Measurements from ENCODE around the gene CCDC12.

CCDC12 gene

GRCh38 chr3:47007482-47008233, 31.1 kb upstream of the CCDC12 start:
- DNase-seq, result no peak

- DNase-seq, result no peak
Measured at GRCh38 chr3:47007001-47007400, 30.5 kb upstream of the CCDC12 start.

DNA sequence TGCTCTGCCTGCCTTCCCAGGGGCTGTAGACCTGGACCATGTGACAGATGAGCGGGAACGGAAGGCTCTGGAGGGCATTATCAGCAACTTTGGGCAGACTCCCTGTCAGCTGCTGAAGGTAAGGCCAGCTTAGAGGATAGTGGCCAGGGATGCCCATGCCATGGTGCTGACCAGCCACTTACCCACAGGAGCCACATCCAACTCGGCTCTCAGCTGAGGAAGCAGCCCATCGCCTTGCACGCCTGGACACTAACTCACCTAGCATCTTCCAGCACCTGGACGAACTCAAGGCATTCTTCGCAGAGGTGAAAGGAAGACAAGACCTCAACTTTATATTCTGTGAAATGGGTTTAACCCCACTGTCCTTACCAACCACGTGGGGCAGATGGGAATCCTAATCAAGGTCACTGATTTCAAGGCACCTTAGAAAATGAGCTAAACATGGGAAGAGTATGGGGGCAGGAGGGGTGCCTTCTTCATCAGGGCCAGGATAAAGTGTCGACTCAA, 29.7 kb upstream of the CCDC12 start:
- DNase-seq, result no peak

- DNase-seq, result no peak
Measured at GRCh38 chr3:47005212-47006144, 28.9 kb upstream of the CCDC12 start.

- no peak for DNase-seq
Measured at GRCh38 chr3:47004369-47005211, 28.0 kb upstream of the CCDC12 start.

GRCh38 chr3:47003461-47004368, 27.2 kb upstream of the CCDC12 start:
- DNase-seq, result no peak

GRCh38 chr3:47003056-47003410, 26.5 kb upstream of the CCDC12 start:
- DNase-seq, result no peak

DNA sequence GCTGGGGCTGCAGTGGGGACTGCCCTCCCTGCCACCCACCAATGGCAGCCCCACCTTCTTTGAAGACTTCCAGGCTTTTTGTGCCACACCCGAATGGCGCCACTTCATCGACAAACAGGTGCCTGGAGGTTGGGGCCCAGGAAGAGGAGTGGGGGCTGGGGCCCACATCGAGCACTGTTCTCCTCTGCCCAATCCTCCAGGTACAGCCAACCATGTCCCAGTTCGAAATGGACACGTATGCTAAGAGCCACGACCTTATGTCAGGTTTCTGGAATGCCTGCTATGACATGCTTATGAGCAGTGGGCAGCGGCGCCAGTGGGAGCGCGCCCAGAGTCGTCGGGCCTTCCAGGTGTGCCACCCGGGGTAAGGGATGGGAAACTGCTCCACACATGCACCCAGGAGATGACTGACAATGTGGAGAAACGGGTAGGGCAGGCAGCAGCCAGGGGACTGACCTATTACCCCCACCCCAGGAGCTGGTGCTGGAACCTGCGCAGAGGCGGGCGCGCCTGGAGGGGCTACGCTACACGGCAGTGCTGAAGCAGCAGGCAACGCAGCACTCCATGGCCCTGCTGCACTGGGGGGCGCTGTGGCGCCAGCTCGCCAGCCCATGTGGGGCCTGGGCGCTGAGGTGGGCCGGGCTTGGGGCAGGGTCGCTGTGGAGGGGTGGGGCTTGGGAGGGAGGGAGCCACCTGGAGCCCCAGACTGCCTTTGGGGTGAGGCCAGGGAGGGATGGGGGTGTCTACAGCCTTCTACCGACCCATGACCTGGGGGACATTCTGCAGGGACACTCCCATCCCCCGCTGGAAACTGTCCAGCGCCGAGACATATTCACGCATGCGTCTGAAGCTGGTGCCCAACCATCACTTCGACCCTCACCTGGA, 25.9 kb upstream of the CCDC12 start:
- no peak for DNase-seq

DNA sequence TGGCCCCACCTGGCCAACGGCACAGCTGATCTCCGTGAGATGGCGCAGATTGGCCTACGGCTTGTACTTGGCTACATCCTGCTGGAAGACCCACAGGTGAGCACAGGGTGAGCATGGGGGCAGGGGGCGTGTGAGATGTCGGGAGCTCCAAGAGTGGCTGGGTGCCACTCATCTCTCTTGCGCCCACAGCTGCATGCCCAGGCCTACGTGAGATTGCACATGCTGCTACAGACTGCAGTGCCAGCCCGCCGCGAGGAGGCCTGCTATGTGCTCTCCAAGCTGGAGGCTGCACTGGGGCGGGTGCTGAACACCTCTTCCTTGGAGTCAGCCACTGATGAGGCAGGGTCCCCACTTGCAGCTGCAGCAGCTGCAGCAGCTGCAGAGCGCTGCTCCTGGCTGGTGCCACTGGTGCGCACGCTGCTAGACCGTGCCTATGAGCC, 25.2 kb upstream of the CCDC12 start:
- DNase-seq, result no peak

- DNase-seq, result no peak
Measured at GRCh38 chr3:47000922-47001730, 24.6 kb upstream of the CCDC12 start.

DNA sequence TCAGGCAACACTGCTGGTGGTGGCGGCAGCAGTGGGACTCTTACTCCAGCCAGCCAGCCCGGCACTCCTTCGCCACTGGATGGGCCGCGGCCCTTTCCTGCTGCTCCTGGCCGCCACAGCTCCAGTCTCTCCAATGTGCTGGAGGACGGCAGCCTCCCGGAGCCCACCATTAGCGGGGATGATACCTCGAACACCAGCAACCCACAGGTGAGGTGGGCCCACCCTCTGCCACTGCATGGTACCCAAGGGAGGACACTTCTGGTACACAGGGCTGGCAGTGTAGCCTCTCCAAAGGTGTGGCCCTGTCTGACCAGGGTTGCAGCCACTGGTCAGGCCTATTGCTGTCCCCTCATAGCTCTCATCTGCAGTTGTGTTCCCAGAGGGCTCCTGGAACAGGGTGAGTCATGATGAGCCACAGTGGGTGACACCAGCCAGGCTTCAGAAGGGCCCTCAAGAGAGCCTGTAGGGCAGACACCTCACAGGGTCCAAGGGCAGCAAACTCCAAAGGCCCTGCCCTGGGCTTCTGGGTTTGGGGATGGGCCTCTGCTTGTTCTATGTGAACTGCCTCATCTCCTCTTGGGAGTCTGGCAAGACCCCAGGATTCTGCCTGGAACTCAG, 23.8 kb upstream of the CCDC12 start:
- no peak for DNase-seq

DNA sequence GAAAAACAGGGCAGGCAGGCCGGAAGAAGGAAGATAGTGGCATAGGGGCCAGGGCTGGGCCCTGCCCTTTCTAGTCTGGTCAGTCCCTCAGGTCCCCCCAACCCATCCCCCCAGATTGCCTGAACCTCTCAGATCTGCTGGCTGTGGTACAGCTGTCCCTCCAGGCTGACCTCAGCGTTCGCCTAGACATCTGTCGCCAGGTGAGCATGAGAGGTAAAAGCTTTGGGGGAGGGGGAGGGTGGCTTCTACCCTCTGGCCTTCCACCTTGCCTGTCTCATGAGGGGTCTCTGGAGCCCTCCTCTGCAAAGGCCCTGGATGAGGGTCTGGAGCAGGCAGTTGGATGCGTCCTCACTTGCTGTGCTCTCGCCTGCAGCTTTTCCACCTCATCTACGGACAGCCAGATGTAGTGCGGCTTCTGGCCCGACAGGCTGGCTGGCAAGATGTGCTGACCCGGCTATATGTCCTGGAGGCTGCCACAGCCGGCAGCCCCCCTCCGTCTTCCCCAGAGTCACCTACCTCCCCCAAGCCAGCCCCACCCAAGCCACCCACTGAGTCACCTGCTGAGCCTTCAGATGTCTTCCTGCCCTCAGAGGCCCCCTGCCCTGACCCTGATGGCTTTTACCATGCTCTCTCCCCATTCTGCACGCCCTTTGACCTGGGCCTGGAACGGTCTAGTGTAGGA, 23.1 kb upstream of the CCDC12 start:
- DNase-seq, result no peak

GRCh38 chr3:46998852-46999515, 22.4 kb upstream of the CCDC12 start:
- DNase-seq, result no peak

DNA sequence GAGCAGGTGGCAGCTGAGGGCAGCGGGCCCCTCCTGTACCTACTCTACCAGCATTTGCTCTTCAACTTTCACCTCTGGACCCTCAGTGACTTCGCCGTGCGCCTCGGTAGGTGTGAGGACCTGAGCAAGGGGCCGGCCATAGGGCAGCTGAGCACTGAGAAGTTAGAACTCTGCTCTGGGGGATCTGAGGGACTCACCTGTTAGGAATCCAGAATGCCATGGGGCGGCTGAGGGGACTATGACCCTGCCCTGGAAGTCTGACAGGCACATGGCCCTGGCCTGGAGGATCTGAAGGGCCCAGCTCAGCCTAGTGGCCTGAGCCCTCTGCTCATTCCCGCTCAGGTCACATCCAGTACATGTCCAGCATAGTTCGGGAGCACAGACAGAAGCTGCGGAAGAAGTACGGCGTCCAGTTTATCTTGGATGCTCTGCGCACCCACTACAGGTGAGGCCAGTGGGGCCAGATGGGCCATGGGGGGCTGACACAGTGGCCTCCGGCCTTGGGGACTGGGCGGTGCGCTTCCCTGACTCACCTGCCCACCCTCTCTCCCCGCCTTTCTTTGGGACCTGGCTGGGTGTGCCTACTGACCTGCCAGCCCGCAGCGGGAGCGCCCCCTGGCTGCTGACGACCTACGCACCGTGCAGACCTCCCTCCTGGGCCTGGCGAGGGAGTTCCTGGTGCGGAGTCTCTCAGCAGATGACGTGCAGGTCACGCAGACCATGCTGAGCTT, 21.7 kb upstream of the CCDC12 start:
- peak; percentile 27 for DNase-seq

- no peak for DNase-seq
Measured at GRCh38 chr3:46997453-46998091, 21.0 kb upstream of the CCDC12 start.

GRCh38 chr3:46996689-46997452, 20.3 kb upstream of the CCDC12 start:
- no peak for DNase-seq

All from NCI-H510A (cell line).